GM19455 (cell line): ENCODE measurements around the gene TMEM259.

Experiments used
- ATAC-seq: cut with Tn5 transposase; IDR thresholded peaks from one replicate; pipeline ENCODE4 v1.9.1; 2021; ENCODE audit not compliant: unreplicated experiment

TMEM259 gene

GRCh38 chr19:1017906-1018305 lies 3.0 kb downstream of the TMEM259 start:
- no peak for ATAC-seq

- ATAC-seq = no peak
Measured at GRCh38 chr19:1017115-1017905, 3.6 kb downstream of the TMEM259 start.

DNA sequence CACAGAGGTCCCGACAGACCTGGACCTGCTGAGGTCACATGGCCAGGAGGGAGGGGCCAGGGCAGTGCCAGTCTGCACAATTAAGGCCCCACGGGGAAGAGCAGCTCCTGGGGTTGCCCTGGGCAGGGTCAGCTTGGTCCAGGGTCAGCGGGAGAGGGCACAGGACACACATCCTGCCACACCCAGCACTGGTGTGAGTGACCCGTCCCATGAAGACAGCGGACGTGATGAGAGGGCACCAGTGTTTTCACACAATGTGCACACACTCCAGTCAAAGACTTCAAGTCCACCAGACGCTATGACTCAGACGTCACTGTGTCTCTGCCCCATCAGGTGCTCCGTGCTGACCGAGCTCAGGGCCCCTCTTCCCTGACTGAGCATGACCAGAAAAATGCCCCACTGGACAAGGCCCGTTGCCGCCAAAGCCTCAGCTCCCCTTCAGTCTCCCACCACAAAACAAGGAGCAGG lies 4.2 kb downstream of the TMEM259 start:
- no peak for ATAC-seq

DNA sequence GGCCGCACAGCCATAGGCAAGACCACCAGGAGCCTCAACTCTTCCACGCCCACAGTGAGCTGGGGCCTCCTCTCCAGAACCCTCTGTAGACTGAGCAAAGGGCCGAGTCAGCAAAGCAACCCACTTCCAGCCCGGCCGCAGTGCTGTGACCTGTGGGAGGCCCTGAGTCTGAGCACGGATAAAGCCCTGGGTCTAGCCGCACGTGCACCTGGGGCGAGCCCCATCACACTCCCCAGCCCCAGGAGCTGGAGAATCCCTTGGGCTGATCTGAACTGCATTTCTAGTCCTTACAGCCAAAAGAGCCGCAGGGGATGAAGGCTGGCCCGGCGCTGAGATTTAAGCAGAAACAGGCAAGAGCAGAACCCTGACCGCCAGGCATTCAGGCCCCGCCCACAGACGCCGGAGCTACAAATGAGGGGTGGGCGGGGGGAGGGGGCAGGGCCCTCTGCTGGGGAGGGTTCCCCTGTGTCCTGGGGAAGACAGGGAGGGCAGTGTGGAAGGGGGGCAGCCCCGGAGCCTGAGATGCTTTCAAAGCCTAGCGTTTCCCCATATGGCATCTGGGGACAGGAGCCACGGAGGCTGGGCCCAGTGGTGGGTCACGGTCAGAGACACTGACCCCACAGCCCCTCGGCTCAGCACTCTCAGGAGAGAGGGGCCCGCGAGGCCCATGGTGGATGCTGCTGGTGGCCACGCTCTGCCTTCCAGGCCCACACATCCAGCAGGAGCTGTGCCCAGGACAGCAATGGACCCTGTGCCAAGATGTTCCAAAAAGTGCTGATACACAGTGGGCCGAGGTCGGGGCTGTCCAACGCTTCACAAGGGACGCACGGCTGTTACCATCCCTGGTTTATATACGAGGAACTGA lies 4.9 kb downstream of the TMEM259 start:
- ATAC-seq = no peak

GRCh38 chr19:1015061-1015781 lies 5.7 kb downstream of the TMEM259 start:
- no peak for ATAC-seq

GRCh38 chr19:1014161-1015060 lies 6.5 kb downstream of the TMEM259 start:
- ATAC-seq = no peak

DNA sequence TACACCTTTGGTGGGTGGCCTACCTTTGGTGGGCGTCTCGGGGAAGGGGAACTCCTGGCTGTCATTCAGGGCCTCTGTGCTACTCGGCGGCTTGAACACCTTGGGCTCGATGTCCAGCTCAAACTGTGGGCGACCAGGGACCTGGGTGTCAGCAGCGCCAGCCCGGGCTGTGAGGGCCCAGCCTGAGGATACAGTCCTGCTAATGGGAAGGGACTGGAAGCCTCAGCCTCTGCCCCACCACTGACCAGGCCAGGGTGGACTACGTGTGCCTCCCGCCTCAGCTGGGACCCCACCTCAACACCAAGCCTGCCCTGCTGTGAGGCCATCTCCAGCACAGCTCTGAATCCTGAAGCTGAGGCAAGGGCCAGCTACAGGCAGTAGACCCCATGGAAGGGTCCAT lies 7.7 kb downstream of the TMEM259 start:
- no peak for ATAC-seq

DNA sequence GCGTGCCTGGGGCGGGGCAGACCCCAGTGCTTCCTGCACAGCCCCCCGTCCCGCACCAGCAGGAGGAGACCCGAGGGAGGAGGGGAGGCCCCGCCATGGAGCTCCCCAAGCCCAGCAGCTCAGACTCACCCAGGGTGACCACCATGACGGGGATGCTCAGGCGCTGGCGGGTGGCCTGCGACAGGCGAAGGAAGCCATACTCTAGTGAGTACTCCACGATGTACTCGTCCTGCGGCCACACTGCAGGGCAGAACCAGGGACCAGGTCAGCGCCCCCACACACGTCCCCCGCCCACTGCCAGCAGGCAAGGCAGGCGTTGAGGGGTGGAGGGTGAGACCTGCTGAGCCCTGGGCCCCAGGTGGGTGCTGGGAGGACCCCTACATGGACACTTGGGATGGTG lies 8.6 kb downstream of the TMEM259 start:
- ATAC-seq = no peak

DNA sequence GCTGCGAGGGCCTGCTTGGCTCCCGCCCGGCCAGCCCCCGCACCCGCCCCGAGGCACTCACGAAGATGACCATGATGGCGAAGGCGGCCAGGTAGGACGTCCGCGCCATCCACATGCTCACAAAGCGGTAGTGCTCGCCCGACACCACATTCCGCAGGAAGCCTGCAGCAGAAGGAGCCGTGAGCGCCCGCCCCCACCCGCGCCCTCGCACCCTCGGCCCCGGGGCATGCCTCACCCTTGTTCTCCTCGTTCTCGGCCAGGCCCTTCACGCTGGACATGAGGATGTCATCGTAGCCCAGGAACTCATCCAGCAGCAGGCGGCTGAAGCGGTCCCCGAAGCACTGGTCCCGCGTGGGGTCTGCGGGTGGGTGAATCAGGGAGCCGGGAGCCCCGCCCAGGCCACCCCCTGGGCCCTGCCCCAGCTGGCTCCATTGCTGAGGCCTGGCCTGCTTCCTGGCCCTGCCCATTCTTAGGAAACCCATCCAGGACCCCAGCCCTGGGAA lies 9.0 kb downstream of the TMEM259 start:
- ATAC-seq = no peak

DNA sequence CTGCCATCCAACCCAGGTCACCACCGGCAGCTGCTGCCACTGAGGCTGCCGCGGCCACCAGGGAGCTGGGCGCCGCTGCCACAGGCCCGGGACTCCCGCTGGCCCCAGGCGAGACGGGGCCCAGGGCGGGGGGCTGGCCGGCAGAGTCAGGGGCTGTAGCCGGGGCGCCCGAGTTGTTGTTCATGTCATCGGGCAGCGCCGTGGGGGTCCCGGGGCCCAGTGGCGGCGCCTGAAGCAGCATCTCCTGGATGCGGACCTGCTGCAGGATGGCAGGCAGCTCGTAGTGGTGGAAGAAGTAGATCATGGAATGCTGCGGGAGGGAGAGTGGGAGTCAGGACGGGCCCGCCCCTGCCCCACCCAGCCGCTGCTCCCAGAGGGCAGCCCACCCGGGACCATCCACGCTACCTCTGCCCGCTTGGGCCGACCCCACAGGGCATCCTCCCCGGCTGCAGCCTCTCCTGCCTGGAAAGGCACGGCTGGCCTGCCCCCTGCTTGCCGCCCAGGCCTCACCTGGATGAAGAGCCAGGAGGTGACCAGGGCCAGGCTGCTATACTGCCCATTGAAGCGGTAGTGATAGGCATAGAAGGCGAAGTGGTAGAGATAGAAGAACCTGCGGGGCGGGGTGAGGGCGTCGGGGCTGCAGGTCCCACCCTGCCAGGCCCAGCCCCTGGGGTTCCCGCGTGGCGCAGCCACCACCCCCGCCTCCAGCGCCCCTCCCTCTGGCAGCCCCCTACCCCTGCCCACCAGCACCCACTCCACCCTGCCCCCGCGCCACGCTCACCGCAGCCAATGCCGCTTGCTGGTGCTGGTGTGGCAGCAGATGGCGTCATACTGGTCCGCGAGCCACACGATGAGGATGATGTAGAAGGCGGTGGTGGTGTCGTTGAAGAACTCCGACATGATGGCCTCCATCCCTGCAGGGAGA lies 10.1 kb downstream of the TMEM259 start:
- ATAC-seq = no peak

DNA sequence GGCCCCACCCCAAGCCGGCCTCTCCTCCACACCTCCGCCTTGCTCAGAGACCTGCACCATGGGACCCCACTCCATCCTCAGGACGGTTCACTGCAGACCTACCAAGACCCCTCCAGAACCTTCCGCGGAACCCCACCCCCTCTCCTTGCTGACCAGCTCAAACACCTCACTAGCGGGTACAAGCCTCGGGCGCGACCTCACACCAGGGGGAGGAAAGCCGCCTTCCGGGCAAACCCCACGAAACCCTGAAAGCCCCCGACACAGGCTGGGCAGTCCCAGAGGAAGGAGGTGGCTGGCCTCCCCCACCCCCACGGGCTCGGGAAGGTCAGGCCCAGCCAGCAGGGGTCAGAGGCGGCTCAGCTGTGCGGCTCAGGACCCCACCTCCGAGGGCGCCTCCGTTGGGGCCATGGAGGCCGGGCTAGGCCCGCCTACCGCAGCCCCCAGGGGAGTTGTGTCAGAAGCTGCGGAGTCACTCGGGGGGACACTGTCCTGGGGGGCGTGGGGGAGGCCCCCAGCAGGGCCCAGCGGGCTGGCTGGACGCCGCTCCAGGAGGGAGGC lies 10.9 kb downstream of the TMEM259 start:
- no peak for ATAC-seq

DNA sequence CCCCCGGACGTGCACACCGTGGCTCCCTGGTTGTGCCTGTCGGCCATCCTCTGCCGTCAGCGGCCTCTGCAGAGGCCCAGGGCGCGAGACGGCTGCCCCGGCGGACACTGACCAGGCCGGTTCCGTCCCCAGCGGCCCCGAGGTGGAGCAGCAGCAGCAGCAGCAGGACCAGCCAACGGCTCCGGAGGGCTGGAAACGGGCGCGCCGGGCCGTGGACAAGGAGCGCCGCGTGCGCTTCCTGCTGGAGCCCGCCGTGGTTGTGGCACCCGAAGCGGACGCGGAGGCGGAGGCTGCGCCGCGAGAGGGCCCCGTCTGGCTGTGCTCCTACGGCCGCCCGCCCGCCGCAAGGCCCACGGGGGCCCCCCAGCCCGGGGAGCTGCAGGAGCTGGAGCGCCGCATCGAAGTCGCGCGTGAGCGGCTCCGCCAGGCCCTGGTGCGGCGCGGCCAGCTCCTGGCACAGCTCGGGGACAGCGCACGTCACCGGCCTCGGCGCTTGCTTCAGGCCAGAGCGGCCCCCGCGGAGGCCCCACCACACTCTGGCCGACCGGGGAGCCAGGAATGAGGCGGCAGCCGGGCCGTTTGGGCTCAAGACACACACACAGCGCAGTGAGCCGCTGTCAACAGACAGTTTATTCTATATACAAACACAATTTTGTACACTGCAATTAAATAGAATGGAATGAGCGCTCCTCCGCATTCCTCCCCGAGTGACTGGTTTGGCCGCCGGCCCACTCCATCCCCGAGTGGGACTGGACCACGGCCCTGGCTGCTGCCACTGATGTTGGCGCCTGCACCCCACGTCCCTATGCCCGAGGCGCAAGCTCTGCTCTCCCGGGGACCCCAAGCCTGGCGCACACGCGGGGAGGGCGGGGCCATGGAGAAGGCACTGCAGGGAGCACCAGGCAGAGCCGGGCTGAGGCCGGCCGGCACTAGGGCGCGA lies 11.6 kb downstream of the TMEM259 start:
- ATAC-seq = no peak

GRCh38 chr19:1008268-1009040 lies 12.5 kb downstream of the TMEM259 start:
- no peak for ATAC-seq

- ATAC-seq = no peak
Measured at GRCh38 chr19:1007399-1008251, 13.3 kb downstream of the TMEM259 start.

- ATAC-seq = no peak
Measured at GRCh38 chr19:1006711-1007398, 14.1 kb downstream of the TMEM259 start.
